Measurements from ENCODE around the gene NUDT16L1.

The NUDT16L1 gene

DNA sequence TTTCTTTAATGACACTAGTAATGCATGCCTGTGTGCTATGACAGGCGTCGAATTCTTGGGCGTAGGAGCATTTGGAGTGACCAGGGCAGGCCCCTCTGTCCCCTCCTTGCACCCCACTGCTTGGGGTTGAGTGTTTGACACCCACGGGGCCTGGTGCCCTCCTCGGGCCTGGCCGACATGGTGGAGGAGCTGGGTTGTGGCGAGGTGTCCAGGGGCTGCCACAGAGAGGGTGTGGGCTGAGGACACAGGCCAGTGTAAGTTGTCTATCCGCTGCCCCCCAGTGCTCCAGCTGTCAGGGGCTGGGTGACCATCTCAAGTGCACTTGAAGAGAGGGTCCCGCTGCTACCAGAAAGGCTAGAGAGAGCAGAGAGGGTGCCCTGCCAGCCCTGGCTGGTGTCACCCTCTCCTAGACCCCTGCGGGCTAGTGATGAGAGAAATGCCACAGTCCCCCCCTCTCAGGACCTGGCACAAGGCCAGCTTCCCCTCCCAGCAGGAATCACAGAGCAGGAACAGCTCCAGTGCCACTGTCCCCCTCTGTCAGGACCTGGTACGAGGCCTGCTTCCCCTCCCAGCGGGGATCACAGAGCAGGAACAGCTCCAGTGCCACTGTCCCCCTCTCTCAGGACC lies 38.3 kb upstream of the NUDT16L1 start:
- no peak overlapping the region for H3K27ac ChIP-seq (ENCODE audit: low read depth, low read length)
- no peak overlapping the region for H3K4me3 ChIP-seq (ENCODE audit: low read depth in 1 of 5, low read length in 5 of 5)
- no peak overlapping the region for H3K9ac ChIP-seq (ENCODE audit: low read length in 5 of 5)
- H3K27me3 ChIP-seq (ENCODE audit: control insufficient read depth in 5 of 5, insufficient read depth in 4 of 5, low read length in 5 of 5) = no peaks in the 10 kb centered on the region
- H3K9me3 ChIP-seq (ENCODE audit: control insufficient read depth in 5 of 5, low read length in 5 of 5) = no peaks in the 10 kb centered on the region
- H3K36me3 ChIP-seq (ENCODE audit: control insufficient read depth in 5 of 5, insufficient read depth in 5 of 5, low read length in 5 of 5) = peaks cover 0 to 89% (median 70%) of the 10 kb centered on the region in 5 donors
- peaks cover 0 to 8% (median 0%) of the 10 kb centered on the region in 5 donors for H3K4me1 ChIP-seq (ENCODE audit: control insufficient read depth in 5 of 5, insufficient read depth in 5 of 5, low read length in 5 of 5)

DNA sequence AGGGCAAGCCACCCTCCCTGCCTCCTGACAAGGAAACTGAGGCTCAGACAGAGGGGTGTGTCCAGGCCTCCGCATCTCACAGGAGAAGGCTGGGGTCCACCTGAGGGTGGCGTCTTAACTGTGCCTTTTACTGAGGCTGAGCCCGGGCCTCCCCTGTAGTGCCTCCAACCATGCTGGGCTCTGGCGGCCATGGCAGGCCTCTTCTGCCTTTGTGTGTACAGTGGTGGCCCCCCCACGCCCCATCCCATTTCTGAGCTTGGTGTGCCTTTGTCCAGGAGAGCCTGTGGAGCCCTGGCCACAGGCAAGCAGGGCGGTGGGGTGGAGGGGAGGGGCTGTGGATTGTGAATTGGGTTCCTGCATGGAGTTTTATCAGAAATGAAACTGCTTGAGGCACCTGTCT lies 37.6 kb upstream of the NUDT16L1 start:
- Histone ChIP-seq H3K4me3 (ENCODE audit: low read depth in 1 of 5, low read length in 5 of 5) (no peak overlapping the region), H3K27ac (ENCODE audit: low read depth, low read length) (no peak overlapping the region)

DNA sequence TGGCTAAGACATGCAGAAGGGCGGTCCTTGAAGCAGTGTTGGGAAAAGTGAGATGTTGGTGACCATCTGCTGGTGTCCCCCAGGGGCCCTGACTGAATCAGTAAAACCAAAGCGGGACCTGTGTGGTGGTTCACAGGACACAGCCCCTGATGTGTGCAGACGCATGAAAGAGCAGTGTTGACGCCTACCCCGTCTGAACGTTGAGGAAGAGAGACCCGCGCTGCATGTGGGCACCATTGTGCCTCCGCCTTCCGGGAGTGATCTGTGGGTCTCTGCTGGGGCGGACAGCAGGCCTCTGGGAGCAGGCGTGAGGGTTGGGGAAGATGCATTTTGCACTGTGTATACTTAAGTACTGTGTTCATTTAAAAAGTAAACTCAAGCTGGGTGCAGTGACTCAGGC lies 37.1 kb upstream of the NUDT16L1 start:
- H3K27me3 ChIP-seq (ENCODE audit: control insufficient read depth in 5 of 5, insufficient read depth in 4 of 5, low read length in 5 of 5) = no peaks in the 10 kb centered on the region
- H3K9ac ChIP-seq (ENCODE audit: low read length in 5 of 5) = no peak overlapping the region
- H3K4me3 ChIP-seq (ENCODE audit: low read depth in 1 of 5, low read length in 5 of 5) = no peak overlapping the region
- H3K4me1 ChIP-seq (ENCODE audit: control insufficient read depth in 5 of 5, insufficient read depth in 5 of 5, low read length in 5 of 5) = peaks cover 0 to 6% (median 0%) of the 10 kb centered on the region in 5 donors
- H3K36me3 ChIP-seq (ENCODE audit: control insufficient read depth in 5 of 5, insufficient read depth in 5 of 5, low read length in 5 of 5) = peaks cover 0 to 95% (median 68%) of the 10 kb centered on the region in 5 donors
- H3K27ac ChIP-seq (ENCODE audit: low read depth, low read length) = no peak overlapping the region
- no peaks in the 10 kb centered on the region for H3K9me3 ChIP-seq (ENCODE audit: control insufficient read depth in 5 of 5, low read length in 5 of 5)

More for the DNA sequence above, 37.6 kb upstream of the NUDT16L1 start:
- Histone ChIP-seq H3K9ac (ENCODE audit: low read length in 5 of 5) (no peak overlapping the region), H3K4me1 (ENCODE audit: control insufficient read depth in 5 of 5, insufficient read depth in 5 of 5, low read length in 5 of 5) (peaks cover 0 to 6% (median 0%) of the 10 kb centered on the region in 5 donors), H3K27me3 (ENCODE audit: control insufficient read depth in 5 of 5, insufficient read depth in 4 of 5, low read length in 5 of 5) (no peaks in the 10 kb centered on the region), H3K36me3 (ENCODE audit: control insufficient read depth in 5 of 5, insufficient read depth in 5 of 5, low read length in 5 of 5) (peaks cover 0 to 94% (median 70%) of the 10 kb centered on the region in 5 donors), H3K9me3 (ENCODE audit: control insufficient read depth in 5 of 5, low read length in 5 of 5) (no peaks in the 10 kb centered on the region)

DNA sequence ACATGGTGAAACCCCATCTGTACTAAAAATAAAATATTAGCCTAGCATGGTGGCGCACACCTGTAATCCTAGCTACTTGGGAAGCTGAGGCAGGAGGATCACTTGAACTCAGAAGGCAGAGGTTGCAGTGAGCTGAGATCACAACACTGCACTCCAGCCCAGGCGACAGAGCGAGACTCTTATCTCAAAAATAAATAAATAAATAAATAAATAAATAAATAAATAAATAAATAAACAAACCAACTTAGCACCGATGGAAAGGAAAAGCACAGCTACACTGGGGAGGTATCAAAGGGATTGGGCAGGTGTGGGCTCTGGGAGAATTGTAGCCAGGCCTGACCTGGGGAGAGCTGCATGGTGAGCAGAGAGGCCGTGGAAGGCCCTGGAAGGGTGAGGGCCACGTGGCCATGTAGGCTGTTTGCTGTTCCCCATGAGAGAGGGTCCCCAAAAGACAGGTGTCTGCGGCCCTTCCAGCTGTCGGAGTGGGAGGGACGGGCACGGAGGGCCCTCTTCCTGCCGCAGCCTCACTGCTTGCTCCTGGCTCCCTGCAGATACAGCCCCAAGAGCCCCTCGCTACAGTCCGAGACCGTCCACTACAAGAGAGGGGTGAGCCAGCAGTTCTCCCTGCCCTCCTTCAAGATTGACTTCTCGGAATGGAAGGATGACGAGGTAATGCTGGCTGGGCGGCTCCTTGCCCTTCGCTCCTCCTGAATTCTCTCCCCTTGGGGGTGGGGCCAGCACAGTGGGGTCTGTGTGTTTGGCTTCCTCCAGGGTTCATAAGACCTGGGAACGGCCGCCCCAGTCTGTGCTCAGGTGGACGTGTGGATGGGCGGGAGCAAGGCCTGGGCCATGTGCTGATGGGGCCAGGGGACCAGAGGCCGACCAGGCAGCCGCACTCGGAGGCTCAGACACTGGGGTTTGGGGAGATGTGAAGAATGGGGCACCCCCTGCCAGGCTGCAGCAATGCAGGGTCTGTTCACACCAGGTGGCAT lies 36.4 kb upstream of the NUDT16L1 start:
- no peak overlapping the region for H3K4me3 ChIP-seq (ENCODE audit: low read depth in 1 of 5, low read length in 5 of 5)
- H3K4me1 ChIP-seq (ENCODE audit: control insufficient read depth in 5 of 5, insufficient read depth in 5 of 5, low read length in 5 of 5) = peaks cover 0 to 8% (median 0%) of the 10 kb centered on the region in 5 donors
- no peaks in the 10 kb centered on the region for H3K9me3 ChIP-seq (ENCODE audit: control insufficient read depth in 5 of 5, low read length in 5 of 5)
- no peak overlapping the region for H3K27ac ChIP-seq (ENCODE audit: low read depth, low read length)
- H3K9ac ChIP-seq (ENCODE audit: low read length in 5 of 5) = no peak overlapping the region
- peaks cover 0 to 94% (median 64%) of the 10 kb centered on the region in 5 donors for H3K36me3 ChIP-seq (ENCODE audit: control insufficient read depth in 5 of 5, insufficient read depth in 5 of 5, low read length in 5 of 5)
- H3K27me3 ChIP-seq (ENCODE audit: control insufficient read depth in 5 of 5, insufficient read depth in 4 of 5, low read length in 5 of 5) = no peaks in the 10 kb centered on the region

GRCh38 chr16:4659363-4660353 lies 33.7 kb upstream of the NUDT16L1 start:
- H3K4me3 ChIP-seq (ENCODE audit: low read depth in 1 of 5, low read length in 5 of 5) = no peak overlapping the region
- H3K9me3 ChIP-seq (ENCODE audit: control insufficient read depth in 5 of 5, low read length in 5 of 5) = no peaks in the 10 kb centered on the region
- H3K4me1 ChIP-seq (ENCODE audit: control insufficient read depth in 5 of 5, insufficient read depth in 5 of 5, low read length in 5 of 5) = peaks cover 5 to 20% (median 12%) of the 10 kb centered on the region in 5 donors
- H3K9ac ChIP-seq (ENCODE audit: low read length in 5 of 5) = no peak overlapping the region
- no peaks in the 10 kb centered on the region for H3K27me3 ChIP-seq (ENCODE audit: control insufficient read depth in 5 of 5, insufficient read depth in 4 of 5, low read length in 5 of 5)
- H3K36me3 ChIP-seq (ENCODE audit: control insufficient read depth in 5 of 5, insufficient read depth in 5 of 5, low read length in 5 of 5) = peaks cover 0 to 79% (median 51%) of the 10 kb centered on the region in 5 donors
- H3K27ac ChIP-seq (ENCODE audit: low read depth, low read length) = no peak overlapping the region

DNA sequence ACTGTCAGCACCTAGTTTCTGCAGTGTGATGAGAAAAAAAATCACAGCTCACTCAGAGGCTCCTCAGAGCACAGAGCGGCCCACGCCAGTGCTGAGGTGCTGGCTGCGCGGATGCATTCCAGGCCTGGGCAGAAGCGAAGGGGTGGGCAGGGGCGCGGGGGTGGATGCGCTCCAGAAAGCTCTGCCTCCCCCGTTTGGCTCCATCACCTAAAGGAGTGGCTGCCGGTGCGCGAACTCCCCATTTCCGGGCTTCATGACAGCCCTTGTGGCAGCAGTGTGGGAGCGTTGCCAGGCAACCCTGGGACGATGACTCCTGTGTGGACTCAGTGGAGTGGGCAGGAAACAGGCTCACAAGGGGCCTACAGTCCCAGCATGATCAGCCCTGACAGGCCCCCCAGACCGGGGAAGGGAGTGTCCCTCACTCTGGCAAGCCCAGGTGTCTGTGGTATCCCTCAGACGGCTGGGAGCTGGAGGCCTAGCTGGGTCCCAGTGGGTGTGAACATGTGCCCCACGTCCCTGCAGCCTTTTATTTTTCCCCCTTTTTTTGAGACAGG lies 32.8 kb upstream of the NUDT16L1 start:
- Histone ChIP-seq H3K36me3 (ENCODE audit: control insufficient read depth in 5 of 5, insufficient read depth in 5 of 5, low read length in 5 of 5) (peaks cover 0 to 74% (median 45%) of the 10 kb centered on the region in 5 donors), H3K4me3 (ENCODE audit: low read depth in 1 of 5, low read length in 5 of 5) (no peak overlapping the region), H3K9me3 (ENCODE audit: control insufficient read depth in 5 of 5, low read length in 5 of 5) (no peaks in the 10 kb centered on the region), H3K27ac (ENCODE audit: low read depth, low read length) (no peak overlapping the region), H3K27me3 (ENCODE audit: control insufficient read depth in 5 of 5, insufficient read depth in 4 of 5, low read length in 5 of 5) (no peaks in the 10 kb centered on the region), H3K9ac (ENCODE audit: low read length in 5 of 5) (no peak overlapping the region), H3K4me1 (ENCODE audit: control insufficient read depth in 5 of 5, insufficient read depth in 5 of 5, low read length in 5 of 5) (peaks cover 5 to 29% (median 17%) of the 10 kb centered on the region in 5 donors)

DNA sequence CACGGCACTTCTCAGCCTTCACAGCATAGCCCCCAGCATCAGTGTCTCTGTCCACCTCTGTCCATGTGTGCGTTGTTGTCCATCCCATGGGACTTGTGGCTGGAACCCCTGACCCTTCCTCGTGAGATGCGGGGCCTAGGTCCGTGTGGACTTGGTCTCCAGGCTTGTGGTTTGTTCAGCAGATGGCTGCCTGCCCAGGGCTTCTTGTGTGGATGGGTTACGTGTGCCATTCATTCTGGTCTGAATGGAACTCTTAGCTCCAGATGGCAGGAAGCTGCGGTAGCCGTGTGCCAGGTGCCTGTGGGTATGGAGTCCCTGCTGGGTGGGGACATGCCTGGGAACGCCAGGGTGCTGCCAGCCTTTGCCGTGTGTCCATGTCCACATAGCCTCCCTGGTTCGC lies 31.7 kb upstream of the NUDT16L1 start:
- H3K36me3 ChIP-seq (ENCODE audit: control insufficient read depth in 5 of 5, insufficient read depth in 5 of 5, low read length in 5 of 5) = peaks cover 0 to 71% (median 44%) of the 10 kb centered on the region in 5 donors
- H3K27ac ChIP-seq (ENCODE audit: low read depth, low read length) = no peak overlapping the region
- H3K4me1 ChIP-seq (ENCODE audit: control insufficient read depth in 5 of 5, insufficient read depth in 5 of 5, low read length in 5 of 5) = peaks cover 5 to 31% (median 17%) of the 10 kb centered on the region in 5 donors
- H3K9me3 ChIP-seq (ENCODE audit: control insufficient read depth in 5 of 5, low read length in 5 of 5) = no peaks in the 10 kb centered on the region
- no peak overlapping the region for H3K9ac ChIP-seq (ENCODE audit: low read length in 5 of 5)
- H3K27me3 ChIP-seq (ENCODE audit: control insufficient read depth in 5 of 5, insufficient read depth in 4 of 5, low read length in 5 of 5) = no peaks in the 10 kb centered on the region
- no peak overlapping the region for H3K4me3 ChIP-seq (ENCODE audit: low read depth in 1 of 5, low read length in 5 of 5)

DNA sequence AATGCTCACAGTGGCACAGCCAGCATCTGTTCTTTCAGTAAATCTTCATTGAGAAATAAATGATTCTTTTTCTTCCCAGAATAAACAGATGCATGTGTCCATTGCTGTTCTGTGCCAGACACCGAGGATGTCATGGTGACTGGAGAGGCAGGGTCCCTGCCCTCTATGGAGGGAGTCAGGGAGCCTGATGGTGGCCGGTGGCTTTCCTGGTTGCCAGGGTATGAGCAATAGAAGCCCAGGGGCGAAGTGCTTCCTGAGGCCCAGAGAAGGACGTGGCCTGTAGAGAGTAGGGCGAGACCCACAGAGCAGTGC lies 29.9 kb upstream of the NUDT16L1 start:
- no peak overlapping the region for H3K9ac ChIP-seq (ENCODE audit: low read length in 5 of 5)
- no peaks in the 10 kb centered on the region for H3K27me3 ChIP-seq (ENCODE audit: control insufficient read depth in 5 of 5, insufficient read depth in 4 of 5, low read length in 5 of 5)
- no peak overlapping the region for H3K27ac ChIP-seq (ENCODE audit: low read depth, low read length)
- no peak overlapping the region for H3K4me3 ChIP-seq (ENCODE audit: low read depth in 1 of 5, low read length in 5 of 5)
- H3K4me1 ChIP-seq (ENCODE audit: control insufficient read depth in 5 of 5, insufficient read depth in 5 of 5, low read length in 5 of 5) = peaks cover 5 to 31% (median 17%) of the 10 kb centered on the region in 5 donors
- H3K9me3 ChIP-seq (ENCODE audit: control insufficient read depth in 5 of 5, low read length in 5 of 5) = no peaks in the 10 kb centered on the region
- peaks cover 3 to 73% (median 49%) of the 10 kb centered on the region in 5 donors for H3K36me3 ChIP-seq (ENCODE audit: control insufficient read depth in 5 of 5, insufficient read depth in 5 of 5, low read length in 5 of 5)

GRCh38 chr16:4663777-4664465 lies 29.4 kb upstream of the NUDT16L1 start:
- Histone ChIP-seq H3K9ac (ENCODE audit: low read length in 5 of 5) (no peak overlapping the region), H3K27ac (ENCODE audit: low read depth, low read length) (no peak overlapping the region), H3K36me3 (ENCODE audit: control insufficient read depth in 5 of 5, insufficient read depth in 5 of 5, low read length in 5 of 5) (peaks cover 8 to 73% (median 49%) of the 10 kb centered on the region in 5 donors), H3K4me3 (ENCODE audit: low read depth in 1 of 5, low read length in 5 of 5) (peak overlapping the region in 1 of 5 donors; percentile 17), H3K27me3 (ENCODE audit: control insufficient read depth in 5 of 5, insufficient read depth in 4 of 5, low read length in 5 of 5) (no peaks in the 10 kb centered on the region), H3K9me3 (ENCODE audit: control insufficient read depth in 5 of 5, low read length in 5 of 5) (no peaks in the 10 kb centered on the region), H3K4me1 (ENCODE audit: control insufficient read depth in 5 of 5, insufficient read depth in 5 of 5, low read length in 5 of 5) (peaks cover 5 to 31% (median 17%) of the 10 kb centered on the region in 5 donors)

Data from subcutaneous abdominal adipose tissue (tissue), 5 donors.